Measurements from ENCODE around the gene RASIP1.

The RASIP1 gene

GRCh38 chr19:48755787-48756186, 15.4 kb upstream of the RASIP1 start:
- DNase-seq = no peak

- DNase-seq = peak; percentile 72 to 80
Measured at GRCh38 chr19:48755084-48755641, 14.8 kb upstream of the RASIP1 start, which contains the start of gene FGF21. TSS of gene FGF21 (plus strand) at chr19:48755524. CDS start at chr19:48756237, 713 bp downstream.

GRCh38 chr19:48752496-48753365, 12.3 kb upstream of the RASIP1 start, which contains the start of gene FUT1:
TSS of gene FUT1 (minus strand) at chr19:48752641. CDS start at chr19:48751281, 1,360 bp downstream.
- DNase-seq = peak; percentile 80 to 81

- no peak for DNase-seq
Measured at GRCh38 chr19:48751845-48752495, 11.6 kb upstream of the RASIP1 start.

- DNase-seq = no peak
Measured at GRCh38 chr19:48750771-48751504, 10.5 kb upstream of the RASIP1 start.

- no peak for DNase-seq
Measured at GRCh38 chr19:48750351-48750750, 9.9 kb upstream of the RASIP1 start.

GRCh38 chr19:48749571-48750198, 9.3 kb upstream of the RASIP1 start:
- DNase-seq = no peak

GRCh38 chr19:48746738-48747575, 6.5 kb upstream of the RASIP1 start, which contains the start of gene IZUMO1:
TSS of gene IZUMO1 (minus strand) at chr19:48746909. CDS start at chr19:48745859, 1,050 bp downstream.
- DNase-seq = no peak

GRCh38 chr19:48746110-48746509, 5.7 kb upstream of the RASIP1 start:
- DNase-seq = no peak

- peak in 1 of 2 experiments; percentile 55 for DNase-seq
Measured at GRCh38 chr19:48745208-48745995, 5.0 kb upstream of the RASIP1 start.

- no peak for DNase-seq
Measured at GRCh38 chr19:48742096-48742495, 1.7 kb upstream of the RASIP1 start.

GRCh38 chr19:48741129-48741999, 954 bp upstream of the RASIP1 start:
- DNase-seq = peak; percentile 40 to 50

GRCh38 chr19:48739404-48740163, 826 bp downstream of the RASIP1 start:
- DNase-seq = peak in 1 of 2 experiments; percentile 50

- peak; percentile 85 to 90 for DNase-seq
Measured at GRCh38 chr19:48738557-48739403, 1.6 kb downstream of the RASIP1 start.

- no peak for DNase-seq
Measured at GRCh38 chr19:48737360-48737998, 2.9 kb downstream of the RASIP1 start.

- DNase-seq = no peak
Measured at GRCh38 chr19:48735031-48735615, 5.3 kb downstream of the RASIP1 start.

- no peak for DNase-seq
Measured at GRCh38 chr19:48734625-48735024, 5.8 kb downstream of the RASIP1 start.

Measured in SHP77 (cell line).